GM21423 (cell line): Measurements from ENCODE around the gene HSPA8.
"Not testable (repeated sequence)": the region's sequence is repeated elsewhere in the genome, so short reads cannot be mapped to it uniquely, and the experiment has no call there.

Experiments used
- ATAC-seq: cut with Tn5 transposase; IDR thresholded peaks from one replicate; pipeline ENCODE4 v1.9.1; 2021; ENCODE audit warnings: mild to moderate bottlenecking, moderate library complexity; ENCODE audit not compliant: unreplicated experiment

Gene HSPA8

DNA sequence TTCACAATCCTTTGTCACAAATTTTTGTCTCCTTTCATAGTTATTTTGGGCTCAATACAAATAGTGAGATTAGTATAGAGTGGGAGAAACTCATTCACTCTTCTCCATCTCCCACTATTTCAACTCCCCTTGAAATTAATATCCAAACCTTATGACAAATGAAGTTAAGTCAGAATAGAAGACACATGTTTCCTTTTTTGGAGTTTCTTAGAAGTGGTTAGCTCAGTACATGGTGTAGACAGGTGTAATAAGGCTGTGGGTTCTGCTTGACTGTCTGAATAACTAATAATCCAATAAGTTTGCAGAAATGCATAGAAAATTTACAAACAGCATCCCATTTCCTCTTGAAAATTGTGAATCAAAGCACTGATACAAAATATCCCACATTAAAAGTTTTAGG, 10.8 kb upstream of the HSPA8 start:
- no peak for ATAC-seq

DNA sequence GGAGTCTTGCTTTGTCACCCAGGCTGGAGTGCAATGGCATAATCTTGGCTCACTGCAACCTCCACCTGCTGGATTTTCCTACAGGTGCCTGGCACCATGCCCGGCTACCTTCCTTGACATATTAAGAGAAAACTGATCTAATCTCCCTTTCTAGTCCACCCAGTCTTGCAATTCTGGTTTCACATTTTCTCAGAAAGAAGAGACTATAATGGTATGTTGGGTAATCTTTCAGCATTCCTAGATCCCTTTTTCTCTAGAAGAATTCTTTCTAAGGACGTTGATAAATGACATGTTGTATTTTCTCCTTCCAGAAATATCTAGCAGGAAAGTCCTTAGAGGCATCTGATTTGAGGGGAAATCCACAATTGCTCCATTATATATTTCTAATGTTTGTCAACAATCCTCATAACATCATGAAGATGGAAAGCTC, 10.4 kb upstream of the HSPA8 start:
- no peak for ATAC-seq

DNA sequence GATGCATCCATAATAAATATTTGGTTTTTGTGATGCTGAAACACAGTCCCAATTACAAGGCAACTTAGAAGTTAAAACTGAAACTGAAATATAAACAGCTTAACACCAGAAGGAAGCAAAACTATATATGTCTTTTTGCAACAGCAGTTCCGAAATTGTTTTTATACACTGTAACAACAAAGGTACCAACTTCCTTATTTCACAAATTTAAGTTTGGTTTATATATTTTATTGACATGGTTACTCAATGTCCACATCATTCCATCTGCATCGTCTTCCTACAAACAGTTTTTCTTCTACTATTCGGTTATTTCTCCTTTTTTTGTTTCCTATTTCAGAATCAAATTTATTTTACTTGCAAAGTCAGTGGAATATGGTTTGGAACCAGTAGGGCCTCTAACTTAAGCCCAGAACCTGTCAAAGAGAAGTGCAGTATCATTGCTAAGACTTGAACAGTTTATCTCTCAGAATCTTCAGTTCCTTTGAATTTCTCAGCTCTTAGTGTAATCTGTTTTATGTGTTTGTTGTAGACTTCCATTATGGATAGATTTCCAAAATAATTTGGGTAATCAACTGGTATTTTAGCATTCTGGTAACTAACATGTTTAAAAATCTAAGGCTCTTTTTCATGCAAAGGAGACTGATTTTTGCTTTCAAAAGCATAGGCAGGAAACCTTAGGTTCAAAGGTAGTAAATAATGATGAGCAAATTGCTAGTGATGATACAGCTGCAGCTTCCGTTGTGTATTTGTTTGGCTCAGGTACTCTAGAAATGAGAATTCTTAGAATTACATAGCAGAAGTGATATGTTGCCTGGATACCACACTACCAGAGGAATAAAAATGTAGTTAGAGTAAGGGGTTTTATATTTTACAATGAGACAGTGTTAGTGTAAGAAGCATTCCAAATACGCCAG, 8.2 kb upstream of the HSPA8 start:
- ATAC-seq = peak; percentile 51

DNA sequence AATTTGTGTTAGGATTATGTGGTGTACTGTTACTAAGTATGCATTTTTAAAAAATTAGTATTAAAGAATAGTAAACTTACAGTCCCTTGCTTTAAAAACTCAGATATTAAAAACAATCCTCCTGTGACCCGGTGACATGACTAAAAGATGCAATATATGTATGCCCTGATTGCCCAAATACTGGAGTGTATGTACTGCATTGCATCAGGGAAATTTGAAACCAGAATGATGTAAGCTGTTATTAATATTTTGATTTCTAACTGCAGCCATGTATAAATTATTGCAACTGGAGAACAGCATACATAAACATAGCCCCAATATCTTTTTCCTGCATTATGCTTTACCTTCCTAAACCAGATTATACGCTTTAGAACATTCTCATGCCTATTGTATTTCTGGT, 3.7 kb upstream of the HSPA8 start:
- ATAC-seq = no peak

DNA sequence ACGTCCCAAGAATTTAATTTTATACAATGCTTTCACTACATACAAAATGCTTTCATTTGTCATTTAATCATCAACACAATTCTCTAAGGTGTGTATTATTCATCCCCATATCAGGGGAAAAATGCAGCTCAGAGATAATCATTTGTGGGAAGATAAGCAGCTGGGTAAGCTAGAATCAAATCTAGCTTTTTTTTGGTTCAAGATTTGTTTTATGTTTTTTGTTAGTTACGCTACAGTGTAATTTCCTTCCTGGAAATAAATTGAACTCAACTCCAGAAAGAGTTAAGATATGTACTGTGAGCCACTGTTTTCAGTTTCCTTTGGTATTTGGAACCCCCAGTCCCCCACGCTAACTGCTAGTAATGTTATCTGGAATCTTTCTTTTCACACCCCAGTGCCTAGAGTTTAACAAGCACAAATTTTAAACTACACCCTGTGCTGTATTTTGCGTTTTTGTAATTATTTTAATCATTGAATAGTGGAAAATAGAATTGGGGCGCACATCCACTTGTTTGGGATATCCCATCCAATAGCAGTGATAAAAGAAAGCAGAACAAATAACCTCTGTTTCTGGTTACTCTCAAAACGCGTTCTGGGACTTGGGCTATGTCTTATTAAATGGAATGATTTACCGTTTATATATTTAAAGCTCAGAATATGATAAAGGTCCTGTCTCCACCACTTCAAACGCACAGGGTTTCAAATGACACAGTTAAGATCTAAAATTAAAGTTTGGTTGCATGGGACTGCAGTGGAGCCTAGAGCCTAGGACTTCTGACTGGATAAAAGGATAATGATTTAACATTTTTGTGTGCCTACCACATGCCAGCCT, 2.1 kb upstream of the HSPA8 start:
- no peak for ATAC-seq

DNA sequence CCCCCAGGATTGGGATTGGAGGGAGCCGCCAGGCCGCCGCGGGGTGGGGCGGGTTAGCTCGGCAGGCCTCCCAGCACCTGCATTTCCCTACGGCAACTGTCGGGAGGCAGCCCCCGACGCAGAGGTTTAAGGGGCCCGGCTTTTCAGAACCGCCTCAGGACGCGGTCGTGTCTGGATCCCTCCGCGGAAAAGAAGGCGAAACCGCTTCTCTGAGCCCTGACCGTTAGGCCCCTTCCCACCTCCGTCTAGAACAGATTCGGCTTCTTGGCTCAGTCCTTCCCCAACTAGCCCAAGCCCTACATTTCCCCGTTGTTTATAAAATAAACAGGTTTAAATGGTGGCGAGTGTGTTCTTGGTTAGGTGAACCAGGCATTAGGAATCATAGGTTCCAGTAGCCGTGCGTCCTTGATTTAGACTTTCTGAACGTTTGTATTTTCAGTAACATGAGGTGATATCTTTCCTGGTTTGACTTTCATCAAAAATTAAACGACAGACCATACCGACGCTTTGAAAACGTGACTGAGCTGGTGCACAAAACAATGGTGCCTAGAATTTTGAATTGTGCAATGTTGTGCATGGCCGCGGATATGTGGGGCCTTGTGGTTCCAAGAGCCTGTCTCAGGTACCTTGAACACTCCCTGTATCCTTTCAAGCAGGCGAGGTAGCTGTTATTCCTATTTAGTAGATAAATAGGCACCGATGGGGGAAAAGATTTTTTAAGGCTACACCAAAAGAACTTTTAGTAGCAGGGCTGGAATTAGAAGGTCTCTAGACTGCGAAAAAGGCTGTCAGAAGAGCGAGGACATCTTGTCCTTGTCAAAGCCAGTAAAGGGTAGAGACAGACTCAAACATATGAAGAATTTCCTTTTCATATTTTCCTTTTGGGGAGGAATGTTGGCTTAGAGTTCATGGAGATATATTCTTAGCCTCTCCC, 1.2 kb upstream of the HSPA8 start:
- peak; percentile 1 for ATAC-seq

DNA sequence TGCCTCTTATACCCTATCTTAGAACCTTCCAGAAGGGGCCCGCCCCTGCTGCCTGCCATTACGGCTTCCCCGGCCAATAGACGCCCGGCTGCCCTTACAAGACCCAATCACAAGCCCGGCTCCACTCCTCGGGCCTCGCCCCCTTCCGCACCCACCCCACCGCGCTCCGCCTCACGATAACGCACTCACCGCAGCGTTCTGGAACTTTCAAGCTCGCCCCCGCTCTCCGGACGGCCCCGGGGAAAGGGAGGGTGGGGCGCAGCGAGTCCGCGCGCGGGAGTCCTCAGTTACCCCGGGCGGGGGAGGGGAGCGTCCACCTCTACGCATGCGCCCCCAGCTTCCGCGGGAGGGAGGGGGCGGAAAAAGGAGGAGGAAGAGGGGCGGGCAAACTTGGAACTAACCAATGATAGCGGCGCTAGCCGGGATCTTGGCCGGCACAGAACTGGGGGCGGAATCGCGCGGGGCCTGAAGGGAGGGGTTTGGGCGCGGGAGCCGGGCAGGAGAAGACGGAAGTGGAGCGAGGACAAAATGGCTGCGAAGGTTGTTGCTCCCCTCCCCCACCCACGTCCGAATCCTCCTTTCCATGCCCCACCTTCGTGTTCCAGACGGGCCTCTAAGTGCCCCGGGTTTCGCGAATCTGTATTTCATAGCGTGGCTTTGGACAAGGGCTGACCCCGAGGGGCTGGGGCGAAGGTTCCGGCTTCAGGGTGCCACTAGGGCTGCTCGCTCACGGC, 389 bp upstream of the HSPA8 start:
- ATAC-seq = peak; percentile 87

DNA sequence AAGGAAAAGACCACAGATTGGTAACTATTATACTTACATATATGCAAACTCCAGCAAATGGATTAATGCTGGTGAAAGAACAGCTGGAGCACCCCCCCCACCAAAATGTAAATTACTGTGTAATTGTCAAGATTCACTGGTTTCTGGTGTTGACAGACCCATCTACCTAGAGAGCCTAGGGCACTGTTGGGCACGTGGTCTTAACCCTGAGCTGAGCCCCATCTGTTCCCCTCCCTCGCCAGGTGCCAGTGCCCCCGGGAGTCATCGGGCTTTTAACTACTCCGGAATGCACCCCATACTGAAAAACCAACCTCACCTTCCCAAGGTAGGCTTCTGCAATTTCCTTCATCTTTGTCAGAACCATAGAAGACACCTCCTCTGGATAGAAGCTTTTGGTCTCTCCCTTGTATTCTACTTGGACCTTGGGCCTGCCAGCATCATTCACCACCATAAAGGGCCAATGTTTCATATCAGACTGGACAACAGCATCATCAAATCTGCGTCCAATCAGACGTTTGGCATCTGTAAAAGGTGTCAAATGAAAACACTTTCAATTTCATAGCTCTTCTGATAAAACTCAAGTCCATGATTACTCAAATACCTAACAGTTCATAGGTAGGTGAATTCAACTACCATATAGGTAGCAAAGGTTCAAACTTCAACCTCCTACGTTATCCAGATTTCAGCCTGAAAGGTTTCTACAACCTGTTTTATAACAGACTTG, 1.5 kb downstream of the HSPA8 start:
- ATAC-seq = no peak

DNA sequence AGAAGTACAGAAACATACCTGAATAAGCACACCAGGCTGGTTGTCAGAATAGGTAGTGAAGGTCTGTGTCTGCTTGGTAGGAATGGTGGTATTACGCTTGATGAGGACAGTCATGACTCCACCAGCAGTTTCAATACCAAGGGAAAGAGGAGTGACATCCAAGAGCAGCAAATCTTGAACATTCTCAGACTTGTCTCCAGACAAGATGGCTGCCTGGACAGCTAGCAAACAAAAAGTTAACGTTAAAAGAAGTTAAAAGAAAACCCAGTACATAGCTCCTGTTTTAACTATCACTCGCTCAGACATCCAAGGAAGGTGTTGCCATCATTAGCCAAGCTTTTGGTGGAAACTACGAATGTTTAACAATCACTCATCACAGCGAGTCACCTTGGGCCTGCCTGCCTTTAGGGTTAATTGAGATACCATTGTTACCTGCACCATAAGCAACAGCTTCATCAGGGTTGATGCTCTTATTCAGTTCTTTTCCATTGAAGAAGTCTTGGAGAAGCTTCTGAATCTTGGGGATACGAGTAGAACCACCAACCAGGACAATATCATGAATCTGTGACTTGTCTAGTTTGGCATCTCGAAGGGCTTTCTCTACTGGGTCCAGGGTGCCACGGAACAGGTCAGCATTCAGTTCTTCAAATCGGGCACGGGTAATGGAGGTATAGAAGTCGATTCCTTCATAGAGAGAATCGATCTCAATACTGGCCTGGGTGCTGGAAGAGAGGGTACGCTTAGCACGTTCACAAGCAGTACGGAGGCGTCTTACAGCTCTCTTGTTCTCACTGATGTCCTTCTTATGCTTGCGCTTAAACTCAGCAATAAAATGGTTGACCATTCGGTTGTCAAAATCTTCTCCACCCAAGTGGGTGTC, 2.7 kb downstream of the HSPA8 start:
- ATAC-seq = not testable (repeated sequence)

DNA sequence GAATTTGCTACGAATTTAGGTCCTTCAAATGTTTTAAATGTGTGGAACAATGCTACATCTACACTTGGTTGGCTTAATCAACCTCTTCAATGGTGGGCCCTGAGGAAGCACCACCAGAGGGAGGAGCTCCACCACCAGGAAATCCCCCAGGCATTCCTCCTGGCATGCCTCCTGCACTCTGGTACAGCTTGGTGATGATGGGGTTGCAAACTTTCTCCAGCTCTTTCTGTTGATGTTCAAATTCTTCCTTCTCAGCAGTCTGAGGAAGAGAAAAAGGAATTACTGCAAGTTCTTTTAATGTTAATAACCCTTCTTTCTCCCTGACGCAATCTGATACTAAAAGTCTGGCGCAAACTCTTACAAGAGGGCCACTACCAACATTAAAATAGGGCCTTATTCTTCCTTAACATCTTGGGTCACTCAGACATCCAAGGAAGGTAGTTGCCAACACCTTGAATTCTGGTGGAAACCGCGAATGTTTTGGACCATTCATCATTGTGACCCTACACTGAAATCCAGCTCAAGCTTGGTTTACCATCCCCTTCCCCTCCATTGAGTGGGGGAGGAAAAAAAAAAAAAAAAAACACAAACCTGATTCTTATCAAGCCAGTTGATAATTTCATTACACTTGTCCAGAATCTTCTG, 4.2 kb downstream of the HSPA8 start:
- ATAC-seq = no peak

DNA sequence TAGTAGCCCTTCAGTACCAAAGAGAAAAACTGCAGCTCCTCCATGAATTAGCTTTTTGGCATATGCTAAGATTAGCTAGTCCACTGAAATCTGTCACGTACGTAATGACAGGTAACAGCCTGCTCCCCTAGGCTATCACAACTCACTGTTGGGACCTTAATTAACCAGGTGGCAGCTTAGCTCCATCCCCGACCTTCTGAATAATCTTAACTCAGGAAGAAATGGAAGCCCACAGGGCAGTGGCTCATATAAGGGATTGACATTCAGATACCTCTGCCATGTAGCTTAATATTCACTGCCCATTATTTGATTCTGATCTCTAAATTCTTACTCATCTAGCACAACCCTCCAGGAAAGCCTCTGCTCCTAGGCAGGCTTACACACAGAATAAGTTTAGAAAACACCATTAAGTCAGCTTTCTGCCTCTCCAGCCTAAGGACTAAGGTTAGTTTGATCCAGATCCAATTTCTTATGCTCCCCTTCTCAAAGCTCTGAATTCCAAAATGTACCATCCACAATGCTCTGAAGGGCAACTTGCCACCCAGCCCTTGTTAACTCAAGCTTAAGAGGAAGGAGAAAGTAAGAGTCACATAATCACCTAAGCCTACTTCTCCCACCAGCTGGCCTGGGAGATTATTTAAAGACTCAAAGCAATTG, 5.0 kb downstream of the HSPA8 start:
- no peak for ATAC-seq

DNA sequence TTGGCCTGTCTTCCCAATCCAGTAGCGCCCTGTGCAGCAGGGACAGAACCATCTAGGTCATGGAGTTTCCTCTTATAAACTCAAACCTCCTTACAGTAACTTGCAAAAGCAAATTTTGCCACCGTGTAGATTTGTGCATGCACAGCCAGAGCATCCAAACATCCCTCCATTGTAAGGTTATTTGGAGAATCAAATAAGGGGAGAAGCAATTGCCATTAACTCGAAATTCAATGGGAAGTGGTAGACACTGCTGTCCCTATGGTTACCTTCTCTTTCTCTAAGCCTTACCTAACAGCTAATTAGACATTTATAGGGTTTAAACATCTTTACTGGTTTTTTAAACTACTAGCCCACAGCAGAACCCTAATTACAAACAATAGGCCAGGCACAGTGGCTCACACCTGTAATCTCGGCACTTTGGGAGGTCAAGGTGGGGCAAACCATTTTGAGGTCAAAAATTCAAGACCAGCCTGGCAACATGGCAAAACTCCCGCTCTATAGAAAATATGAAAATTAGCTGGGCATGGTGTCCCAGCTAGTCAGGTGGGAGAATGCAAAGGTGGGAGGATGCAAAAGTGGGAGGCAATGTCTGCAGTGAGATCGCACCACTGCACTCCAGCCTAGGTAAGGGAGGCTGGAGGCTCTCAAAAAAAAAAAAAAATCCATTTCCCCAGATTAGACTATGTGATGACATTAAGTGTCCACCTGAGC, 6.6 kb downstream of the HSPA8 start:
- no peak for ATAC-seq

DNA sequence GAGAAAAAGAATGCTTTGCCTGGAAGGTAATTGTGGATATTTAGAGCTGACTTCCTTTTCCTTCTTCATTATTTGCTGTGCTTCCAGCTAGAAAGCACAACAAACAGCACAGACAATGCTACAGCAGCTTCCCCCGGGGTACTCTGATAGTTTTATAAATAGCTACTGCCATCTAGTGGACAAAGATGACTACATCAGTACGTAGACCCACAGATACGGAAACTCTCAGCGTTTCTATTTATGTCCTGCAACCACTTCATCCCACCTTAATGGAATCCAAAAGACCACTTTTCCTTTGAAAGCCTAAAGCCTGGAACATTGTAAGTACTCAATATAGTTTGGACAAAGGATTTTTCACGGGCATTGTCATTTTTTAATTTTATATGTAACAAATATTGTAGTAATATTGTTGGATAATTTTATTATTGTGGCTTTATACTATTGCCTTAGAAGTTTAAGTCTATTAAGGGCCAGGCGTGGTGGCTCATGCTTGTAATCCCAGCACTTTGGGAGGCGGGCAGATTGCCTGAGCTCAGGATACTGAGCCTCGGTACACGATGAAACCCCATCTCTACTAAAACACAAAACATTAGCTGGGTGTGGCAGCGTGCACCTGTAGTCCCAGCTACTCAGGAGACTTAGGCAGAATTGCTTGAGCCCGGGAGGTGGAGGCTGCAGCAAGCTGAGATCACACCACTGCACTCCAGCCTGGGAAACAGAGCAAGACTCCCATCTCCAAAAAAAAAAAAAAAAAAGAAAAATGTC, 7.5 kb downstream of the HSPA8 start:
- ATAC-seq = peak; percentile 80

DNA sequence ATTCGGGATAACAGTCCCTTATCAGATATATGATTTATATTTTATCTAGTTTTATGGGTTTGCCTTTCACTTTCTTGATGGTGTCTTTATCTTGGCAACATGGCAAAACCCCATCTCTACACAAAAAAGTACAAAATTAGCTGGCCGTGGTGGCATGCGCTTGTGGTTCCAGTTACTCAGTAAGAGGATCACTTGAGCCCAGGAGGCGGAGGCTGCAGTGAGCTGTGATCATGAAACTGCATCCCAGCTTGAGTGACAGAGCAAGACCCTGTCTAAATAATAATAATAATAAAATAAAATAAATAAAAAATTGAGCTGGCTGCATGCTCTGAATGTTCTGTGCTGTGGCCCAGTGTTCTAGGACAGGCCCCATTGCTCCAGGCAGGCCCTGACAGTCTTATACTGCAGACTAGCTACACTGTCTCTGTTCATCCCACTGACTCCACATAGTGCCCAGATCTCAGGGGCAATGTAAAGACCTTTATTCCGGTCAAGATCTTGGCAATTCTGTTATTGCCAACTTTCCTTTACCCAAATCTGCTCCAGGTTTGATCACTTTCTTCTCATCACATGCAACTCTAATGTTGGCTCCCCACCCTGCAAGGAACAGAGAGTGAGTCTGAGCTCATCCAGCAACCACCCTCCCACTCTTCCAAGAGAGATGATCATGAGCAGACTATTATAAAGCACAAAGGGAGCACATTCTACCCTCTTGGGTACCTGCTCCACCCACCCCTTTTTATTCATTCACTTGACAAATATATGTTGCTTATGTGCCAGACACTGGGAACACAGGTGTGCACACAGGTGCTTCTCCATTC, 8.8 kb downstream of the HSPA8 start:
- ATAC-seq = no peak

DNA sequence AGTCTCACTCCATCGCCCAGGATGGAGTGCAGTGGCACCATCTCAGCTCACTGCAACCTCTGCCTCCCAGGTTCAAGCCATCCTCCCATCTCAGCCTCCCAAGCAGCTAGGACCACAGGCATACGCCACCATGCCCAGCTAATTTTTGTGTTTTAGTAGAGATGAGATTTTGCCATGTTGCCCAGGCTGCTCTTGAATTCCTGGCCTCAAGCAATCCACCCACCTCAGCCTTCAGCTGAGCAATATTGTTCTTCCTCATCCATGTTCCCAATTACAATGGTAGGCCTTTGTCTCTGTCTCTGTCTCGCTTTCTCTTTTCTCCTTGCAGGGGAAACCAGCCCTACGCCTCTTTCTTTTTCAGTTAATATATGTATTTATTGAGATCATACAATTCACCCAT, 10.3 kb downstream of the HSPA8 start:
- no peak for ATAC-seq
